ENCODE measurements around the gene SEPTIN10. TPM values are rescaled to one million over a fixed set of nuclear protein-coding genes. Genes with fewer than 3 reads are reported as not detected.
A peak's percentile ranks its signal among the peaks of the same experiment; 100 is the strongest.

Gene SEPTIN10
- 0.71 TPM for polyA plus RNA-seq

- H3K9me3 Mint-ChIP-seq, result peaks cover 0 to 3% (median 2%) of the 10 kb centered on the region in 3 donors
- H3K36me3 Mint-ChIP-seq, result peaks cover 2% of the 10 kb centered on the region
- peak within 1 kb of the TSS; percentile 71 to 81 (median 78) for H3K4me3 Mint-ChIP-seq
- H3K27me3 Mint-ChIP-seq, result peaks cover 45% of the 10 kb centered on the region
- H3K4me1 Mint-ChIP-seq, result peaks cover 6 to 7% (median 6%) of the 10 kb centered on the region in 3 donors
- peak within 1 kb of the TSS in 2 of 3 donors; percentile 35 to 73 for H3K27ac Mint-ChIP-seq
These were observed at the start of gene SEPTIN10, which contains the start of gene SOWAHC for GRCh38 chr2:109613922-109614714. SEPTIN10 (minus strand) TSS chr2:109613966; CDS start chr2:109613827, 139 bp downstream. SOWAHC (plus strand) TSS chr2:109614364; CDS start chr2:109614490, 126 bp downstream.

GRCh38 chr2:109662889-109663288 lies 49.1 kb upstream of the SEPTIN10 start:
- no peaks in the 10 kb centered on the region for H3K4me1 Mint-ChIP-seq

GRCh38 chr2:109660046-109660860 lies 46.5 kb upstream of the SEPTIN10 start:
- Mint-ChIP-seq H3K27me3 (peaks cover 4% of the 10 kb centered on the region), H3K9me3 (peaks cover 0 to 1% (median 0%) of the 10 kb centered on the region in 3 donors), H3K36me3 (no peaks in the 10 kb centered on the region), H3K27ac (no peak overlapping the region), H3K4me1 (no peaks in the 10 kb centered on the region), H3K4me3 (no peak overlapping the region)

More at GRCh38 chr2:109662889-109663288, 49.1 kb upstream of the SEPTIN10 start:
- Mint-ChIP-seq H3K27me3 (peaks cover 4% of the 10 kb centered on the region), H3K4me3 (no peak overlapping the region), H3K9me3 (peaks cover 0 to 1% (median 0%) of the 10 kb centered on the region in 3 donors), H3K36me3 (no peaks in the 10 kb centered on the region), H3K27ac (no peak overlapping the region)

GRCh38 chr2:109659396-109660045 lies 45.8 kb upstream of the SEPTIN10 start:
- peak overlapping the region in 1 of 4 donors; percentile 18 for H3K4me3 Mint-ChIP-seq
- H3K27ac Mint-ChIP-seq, result no peak overlapping the region
- H3K36me3 Mint-ChIP-seq, result no peaks in the 10 kb centered on the region
- H3K4me1 Mint-ChIP-seq, result no peaks in the 10 kb centered on the region
- peaks cover 0 to 1% (median 0%) of the 10 kb centered on the region in 3 donors for H3K9me3 Mint-ChIP-seq
- H3K27me3 Mint-ChIP-seq, result peaks cover 3% of the 10 kb centered on the region

GRCh38 chr2:109655287-109655686 lies 41.5 kb upstream of the SEPTIN10 start:
- Mint-ChIP-seq H3K27ac (no peak overlapping the region), H3K36me3 (no peaks in the 10 kb centered on the region), H3K9me3 (no peaks in the 10 kb centered on the region), H3K4me1 (no peaks in the 10 kb centered on the region), H3K4me3 (no peak overlapping the region), H3K27me3 (peaks cover 4% of the 10 kb centered on the region)

- peaks cover 4% of the 10 kb centered on the region for H3K27me3 Mint-ChIP-seq
- no peak overlapping the region for H3K4me3 Mint-ChIP-seq
- no peaks in the 10 kb centered on the region for H3K9me3 Mint-ChIP-seq
- H3K36me3 Mint-ChIP-seq, result no peaks in the 10 kb centered on the region
- H3K27ac Mint-ChIP-seq, result no peak overlapping the region
- no peaks in the 10 kb centered on the region for H3K4me1 Mint-ChIP-seq
These were observed 40.7 kb upstream of the SEPTIN10 start for GRCh38 chr2:109654326-109655050.

GRCh38 chr2:109649736-109650695 lies 36.2 kb upstream of the SEPTIN10 start:
- no peak overlapping the region for H3K4me3 Mint-ChIP-seq
- H3K36me3 Mint-ChIP-seq, result no peaks in the 10 kb centered on the region
- H3K4me1 Mint-ChIP-seq, result no peaks in the 10 kb centered on the region
- peaks cover 9% of the 10 kb centered on the region for H3K27me3 Mint-ChIP-seq
- H3K9me3 Mint-ChIP-seq, result peaks cover 0 to 3% (median 0%) of the 10 kb centered on the region in 3 donors
- no peak overlapping the region for H3K27ac Mint-ChIP-seq

- Mint-ChIP-seq H3K27me3 (peaks cover 8% of the 10 kb centered on the region), H3K36me3 (no peaks in the 10 kb centered on the region), H3K9me3 (peaks cover 0 to 3% (median 0%) of the 10 kb centered on the region in 3 donors), H3K4me1 (no peaks in the 10 kb centered on the region), H3K4me3 (no peak overlapping the region), H3K27ac (no peak overlapping the region)
These were observed 34.3 kb upstream of the SEPTIN10 start for GRCh38 chr2:109648041-109648527.

- H3K27me3 Mint-ChIP-seq, result peaks cover 8% of the 10 kb centered on the region
- H3K9me3 Mint-ChIP-seq, result peaks cover 0 to 3% (median 0%) of the 10 kb centered on the region in 3 donors
- no peaks in the 10 kb centered on the region for H3K4me1 Mint-ChIP-seq
- no peak overlapping the region for H3K4me3 Mint-ChIP-seq
- H3K27ac Mint-ChIP-seq, result no peak overlapping the region
- no peaks in the 10 kb centered on the region for H3K36me3 Mint-ChIP-seq
These were observed 33.9 kb upstream of the SEPTIN10 start for GRCh38 chr2:109647636-109648035.

- H3K36me3 Mint-ChIP-seq, result no peaks in the 10 kb centered on the region
- no peak overlapping the region for H3K4me3 Mint-ChIP-seq
- H3K4me1 Mint-ChIP-seq, result no peaks in the 10 kb centered on the region
- no peak overlapping the region for H3K27ac Mint-ChIP-seq
- H3K27me3 Mint-ChIP-seq, result peaks cover 8% of the 10 kb centered on the region
- peaks cover 0 to 3% (median 0%) of the 10 kb centered on the region in 3 donors for H3K9me3 Mint-ChIP-seq
These were observed 33.2 kb upstream of the SEPTIN10 start for GRCh38 chr2:109646961-109647360.

- H3K9me3 Mint-ChIP-seq, result peaks cover 0 to 3% (median 0%) of the 10 kb centered on the region in 3 donors
- H3K4me3 Mint-ChIP-seq, result no peak overlapping the region
- no peak overlapping the region for H3K27ac Mint-ChIP-seq
- no peaks in the 10 kb centered on the region for H3K36me3 Mint-ChIP-seq
- no peaks in the 10 kb centered on the region for H3K4me1 Mint-ChIP-seq
- H3K27me3 Mint-ChIP-seq, result peaks cover 5% of the 10 kb centered on the region
These were observed 31.8 kb upstream of the SEPTIN10 start for GRCh38 chr2:109645412-109646184.

- H3K27me3 Mint-ChIP-seq, result peaks cover 5% of the 10 kb centered on the region
- H3K9me3 Mint-ChIP-seq, result peaks cover 0 to 3% (median 0%) of the 10 kb centered on the region in 3 donors
- H3K27ac Mint-ChIP-seq, result no peak overlapping the region
- H3K36me3 Mint-ChIP-seq, result no peaks in the 10 kb centered on the region
- no peaks in the 10 kb centered on the region for H3K4me1 Mint-ChIP-seq
- H3K4me3 Mint-ChIP-seq, result no peak overlapping the region
These were observed 31.0 kb upstream of the SEPTIN10 start for GRCh38 chr2:109644571-109645275.
